Keratinocyte (primary cell): ENCODE data around the gene ZNF638.

Experiments used
- EZH2 ChIP-seq: IDR thresholded peaks from one replicate; pipeline ENCODE4 v1.6.1; 2012; ENCODE audit warnings: inconsistent platforms, mild to moderate bottlenecking, low read length, moderate library complexity
- TF ChIP-seq, protein P1 (sequence below), 3 experiments: IDR thresholded peaks in 1 of 3; conservative IDR thresholded peaks in 1 of 3; optimal IDR thresholded peaks in 1 of 3; 2 replicates in 2 of 3; 3 replicates in 1 of 3; pipeline versions ENCODE3 to v1.5.1; 2011; ENCODE audit warnings: low read length in 3 of 3, mild to moderate bottlenecking in 3 of 3, moderate library complexity in 2 of 3, control low read depth in 1 of 3, inconsistent platforms in 1 of 3; ENCODE audit not compliant: insufficient read depth in 2 of 3; ENCODE audit errors: extremely low read depth in 1 of 3

DNA sequence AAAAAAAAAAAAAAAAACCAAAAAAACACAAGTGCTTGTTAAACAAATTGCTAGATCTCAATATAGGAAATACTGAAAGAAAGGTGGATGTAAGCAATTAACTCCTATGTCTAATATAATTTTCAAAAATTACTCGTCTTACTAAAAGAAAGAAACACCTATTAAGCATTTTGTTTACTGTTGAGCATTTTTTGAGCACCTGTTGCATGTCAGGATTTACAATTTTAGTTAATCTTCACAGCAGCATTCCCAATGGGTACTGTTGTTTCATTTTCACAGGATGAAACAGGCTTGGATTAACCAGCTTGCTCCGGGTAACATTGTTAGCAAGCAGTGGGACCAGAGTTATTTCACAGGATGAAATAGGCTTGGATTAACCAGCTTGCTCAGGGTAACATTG lies 4.8 kb downstream of the ZNF638 start:
- TF ChIP-seq EZH2, result no peak
- TF ChIP-seq, protein P1, sequence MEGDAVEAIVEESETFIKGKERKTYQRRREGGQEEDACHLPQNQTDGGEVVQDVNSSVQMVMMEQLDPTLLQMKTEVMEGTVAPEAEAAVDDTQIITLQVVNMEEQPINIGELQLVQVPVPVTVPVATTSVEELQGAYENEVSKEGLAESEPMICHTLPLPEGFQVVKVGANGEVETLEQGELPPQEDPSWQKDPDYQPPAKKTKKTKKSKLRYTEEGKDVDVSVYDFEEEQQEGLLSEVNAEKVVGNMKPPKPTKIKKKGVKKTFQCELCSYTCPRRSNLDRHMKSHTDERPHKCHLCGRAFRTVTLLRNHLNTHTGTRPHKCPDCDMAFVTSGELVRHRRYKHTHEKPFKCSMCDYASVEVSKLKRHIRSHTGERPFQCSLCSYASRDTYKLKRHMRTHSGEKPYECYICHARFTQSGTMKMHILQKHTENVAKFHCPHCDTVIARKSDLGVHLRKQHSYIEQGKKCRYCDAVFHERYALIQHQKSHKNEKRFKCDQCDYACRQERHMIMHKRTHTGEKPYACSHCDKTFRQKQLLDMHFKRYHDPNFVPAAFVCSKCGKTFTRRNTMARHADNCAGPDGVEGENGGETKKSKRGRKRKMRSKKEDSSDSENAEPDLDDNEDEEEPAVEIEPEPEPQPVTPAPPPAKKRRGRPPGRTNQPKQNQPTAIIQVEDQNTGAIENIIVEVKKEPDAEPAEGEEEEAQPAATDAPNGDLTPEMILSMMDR (optimal IDR thresholded peaks at IDR 0.05 in 1 of 3, IDR thresholded peaks at IDR 0.05 in 1 of 3, conservative IDR thresholded peaks at IDR 0.05 in 1 of 3; ENCODE audit: extremely low read depth in 1 of 3, insufficient read depth in 2 of 3, low read length in 3 of 3), result no peak
